Esophagus muscularis mucosa (tissue), 4 donors: ENCODE measurements around the gene IQGAP2. TPM values are rescaled to one million over a fixed set of nuclear protein-coding genes. Genes with fewer than 3 reads are reported as not detected.
A peak's percentile ranks its signal among the peaks of the same experiment; 100 is the strongest.

Experiments
- DNase-seq: peaks from one replicate; pipeline ENCODE4 v3.0.0-alpha.2; 2017; ENCODE audit errors: extremely low spot score
- H3K27ac ChIP-seq, 4 donors: fragments of 200-600 bp; sonication (generic); replicated peaks in 1 of 4; 1 replicate in 3 of 4; 2 replicates in 1 of 4; pipeline ENCODE4 v1.5.1; 2016 to 2019; ENCODE audit warnings: mild to moderate bottlenecking in 1 of 4
- H3K27me3 ChIP-seq, 4 donors: fragments of 200-600 bp; sonication (generic); one replicate each; pipeline versions ENCODE4 v1.5.1 to v1.6.0; 2016 to 2019
- H3K36me3 ChIP-seq, 4 donors: fragments of 200-600 bp; sonication (generic); one replicate each; pipeline ENCODE4 v1.5.1; 2016 to 2019
- H3K4me1 ChIP-seq, 4 donors: fragments of 200-600 bp; sonication (generic); one replicate each; pipeline ENCODE4 v1.5.1; 2016 to 2019
- H3K4me3 ChIP-seq, 4 donors: fragments of 200-600 bp; sonication (generic); 1 replicate in 2 of 4; 2 replicates in 2 of 4; pipeline ENCODE4 v1.5.1; 2016 to 2019; ENCODE audit warnings: mild to moderate bottlenecking in 4 of 4, moderate library complexity in 1 of 4
- H3K9me3 ChIP-seq, 4 donors: fragments of 200-600 bp; sonication (generic); 1 replicate in 3 of 4; 2 replicates in 1 of 4; pipeline ENCODE4 v1.5.1; 2016 to 2019
- CTCF ChIP-seq, 3 experiments: fragments of 200-600 bp in 2 of 3; fragments of 450-650 bp in 1 of 3; sonication (generic) in 2 of 3; IDR thresholded peaks; one replicate each; pipeline ENCODE4 v1.5.1; 2017 to 2019; ENCODE audit warnings: antibody characterized with exemption in 3 of 3, mild to moderate bottlenecking in 2 of 3, moderate library complexity in 1 of 3
- EP300 ChIP-seq: sonication (generic); formaldehyde crosslinking; IDR thresholded peaks from one replicate; pipeline ENCODE4 v1.6.1; 2017; ENCODE audit warnings: antibody characterized with exemption
- POLR2A ChIP-seq: fragments of 450-650 bp; IDR thresholded peaks from one replicate; pipeline ENCODE4 v1.6.1; 2017; ENCODE audit warnings: antibody characterized with exemption, moderate library complexity, mild to moderate bottlenecking, low read depth
- POLR2AphosphoS5 ChIP-seq, 2 donors: sonication (generic); formaldehyde crosslinking; IDR thresholded peaks; one replicate each; pipeline ENCODE4 v1.6.1; 2017; ENCODE audit warnings: antibody characterized with exemption in 2 of 2
- WGBS: methylation state at CpG from one replicate; pipeline ENCODE4 v1.1.5; 2018; 5-methylcytosine and 5-hydroxymethylcytosine counted together
- intact Hi-C: fragments of 100-400 bp; cut with DNase I; formaldehyde crosslinking; loops from one replicate; pipeline ENCODE4 v1.15.1; 2023
- total RNA-seq, 4 donors: library from RNA; depleted of rRNA; stranded (reverse); fragments of >200 nt; gene quantifications; one replicate each; pipeline versions ENCODE4 v1.1.0 to v1.2.1, GENCODE V29; 2016

IQGAP2 gene
- total RNA-seq, 4 donors from 2014 or later, result 14.9 to 30.7 (median 20.8) TPM

GRCh38 chr5:76402251-76402885 is 717 bp upstream of the IQGAP2 start:
- no peak for TF ChIP-seq POLR2AphosphoS5 (IDR thresholded peaks at IDR 0.05)
- TF ChIP-seq EP300, result no peak
- no peak for TF ChIP-seq POLR2A
- TF ChIP-seq CTCF (IDR thresholded peaks at IDR 0.05), result no peak
- peak overlapping the region; percentile 56 to 75 (median 66) for H3K4me3 ChIP-seq
- 4% methylated on average over 25 of the region's 25 CpGs for WGBS
- H3K27ac ChIP-seq, result peak overlapping the region; percentile 75 to 81 (median 77)
- H3K9me3 ChIP-seq, result no peaks in the 10 kb centered on the region
- H3K4me1 ChIP-seq, result peaks cover 13 to 28% (median 23%) of the 10 kb centered on the region in 4 donors
- intact Hi-C loops, result no loop called here
- H3K36me3 ChIP-seq, result no peaks in the 10 kb centered on the region
- DNase-seq, result no peak
- peaks cover 0 to 28% (median 6%) of the 10 kb centered on the region in 4 donors for H3K27me3 ChIP-seq

- peaks cover 13 to 28% (median 23%) of the 10 kb centered on the region in 4 donors for H3K4me1 ChIP-seq
- peak overlapping the region; percentile 75 to 81 (median 77) for H3K27ac ChIP-seq
- H3K27me3 ChIP-seq, result peaks cover 0 to 28% (median 6%) of the 10 kb centered on the region in 4 donors
- intact Hi-C loops, result no loop called here
- H3K36me3 ChIP-seq, result no peaks in the 10 kb centered on the region
- DNase-seq, result no peak
- TF ChIP-seq EP300 (no peak), POLR2AphosphoS5 (IDR thresholded peaks at IDR 0.05) (no peak), CTCF (IDR thresholded peaks at IDR 0.05) (peak in 1 of 3 experiments; percentile 8), POLR2A (no peak)
- WGBS, result no CpG with 5 or more reads among the region's 30 CpGs
- H3K4me3 ChIP-seq, result peak overlapping the region; percentile 56 to 75 (median 66)
- no peaks in the 10 kb centered on the region for H3K9me3 ChIP-seq
Measured at GRCh38 chr5:76403766-76404222, 709 bp downstream of the IQGAP2 start.

DNA sequence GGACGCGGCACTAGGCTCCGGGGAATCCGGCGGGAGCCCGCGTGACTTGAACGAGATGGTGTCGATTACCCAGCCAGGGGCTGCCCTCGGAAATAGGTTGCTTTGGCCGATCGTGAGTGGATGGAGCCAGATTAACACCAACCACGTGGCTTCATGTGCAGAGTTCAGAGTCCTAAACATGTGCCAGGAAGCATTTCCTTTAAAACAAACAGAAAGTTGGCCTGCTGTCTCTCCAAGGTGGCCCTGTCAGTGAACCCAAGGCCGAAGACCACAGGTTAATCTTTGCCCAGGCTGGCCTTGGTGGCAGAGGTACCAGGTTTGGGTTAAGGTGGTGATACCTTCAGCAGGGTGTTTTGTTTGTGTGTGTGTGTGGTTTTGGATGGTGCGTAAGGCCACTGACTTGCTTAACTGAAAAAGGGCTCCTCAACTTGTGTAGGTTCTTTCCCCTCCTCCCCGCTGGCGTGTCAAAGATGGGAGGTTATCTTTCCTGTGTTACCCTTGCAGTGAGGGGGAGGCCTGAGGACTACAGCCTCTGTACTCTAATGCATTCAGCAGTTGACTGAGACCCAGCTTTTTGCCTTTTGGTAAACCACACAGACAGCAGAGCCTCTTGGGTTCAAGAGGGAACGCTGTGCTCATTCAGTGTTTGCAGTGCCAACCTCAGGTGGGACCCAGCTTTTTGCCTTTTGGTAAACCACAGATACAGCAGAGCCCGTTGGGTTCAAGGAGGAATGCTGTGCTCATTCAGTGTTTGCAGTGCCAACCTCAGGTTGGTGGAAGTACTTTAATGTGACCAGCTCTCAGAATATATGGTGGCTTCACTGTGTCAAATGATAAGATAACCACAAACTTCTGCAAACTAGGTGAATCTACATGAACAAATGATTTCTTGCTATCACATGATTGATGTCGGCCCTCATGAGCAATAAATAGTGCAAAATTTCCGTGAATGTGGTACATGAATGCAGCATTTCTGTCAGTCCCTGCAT is 1.4 kb downstream of the IQGAP2 start:
- no peaks in the 10 kb centered on the region for H3K9me3 ChIP-seq
- intact Hi-C loops, result no loop called here
- H3K27ac ChIP-seq, result peak overlapping the region; percentile 75 to 81 (median 77)
- peak overlapping the region; percentile 56 to 75 (median 66) for H3K4me3 ChIP-seq
- WGBS, result 57% methylated on average over 8 of the region's 21 CpGs
- TF ChIP-seq POLR2AphosphoS5 (IDR thresholded peaks at IDR 0.05), result no peak
- no peak for TF ChIP-seq POLR2A
- TF ChIP-seq CTCF (IDR thresholded peaks at IDR 0.05), result no peak
- no peak for TF ChIP-seq EP300
- peaks cover 0 to 28% (median 6%) of the 10 kb centered on the region in 4 donors for H3K27me3 ChIP-seq
- DNase-seq, result no peak
- no peaks in the 10 kb centered on the region for H3K36me3 ChIP-seq
- peaks cover 13 to 28% (median 23%) of the 10 kb centered on the region in 4 donors for H3K4me1 ChIP-seq

DNA sequence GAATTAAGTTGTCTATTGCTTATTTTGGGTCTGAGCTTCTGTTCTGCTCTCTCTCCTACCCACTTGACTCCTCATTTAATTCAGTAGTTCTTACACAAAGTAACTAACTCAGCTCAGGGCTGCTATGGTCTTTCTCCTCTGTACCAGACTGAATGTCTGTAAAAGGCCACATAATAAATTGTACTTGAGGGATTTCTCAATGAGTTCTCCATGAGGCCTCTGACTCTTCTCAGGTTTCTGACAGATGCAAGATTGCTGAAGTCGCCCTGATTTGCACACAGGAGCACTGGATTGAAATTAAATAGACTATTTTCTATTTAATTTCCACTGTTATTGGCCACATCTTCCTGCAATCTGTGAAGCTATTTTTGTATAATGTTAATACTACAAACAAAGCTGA is 2.9 kb downstream of the IQGAP2 start:
- peaks cover 0 to 28% (median 6%) of the 10 kb centered on the region in 4 donors for H3K27me3 ChIP-seq
- no peaks in the 10 kb centered on the region for H3K36me3 ChIP-seq
- 38% methylated on average over 1 of the region's 1 CpG for WGBS
- peak overlapping the region in 2 of 4 donors; percentile 12 to 56 for H3K4me3 ChIP-seq
- no peak for DNase-seq
- no peaks in the 10 kb centered on the region for H3K9me3 ChIP-seq
- peak overlapping the region in 1 of 4 donors; percentile 19 for H3K27ac ChIP-seq
- TF ChIP-seq CTCF (IDR thresholded peaks at IDR 0.05), result no peak
- no peak for TF ChIP-seq POLR2A
- TF ChIP-seq EP300, result no peak
- TF ChIP-seq POLR2AphosphoS5 (IDR thresholded peaks at IDR 0.05), result no peak
- intact Hi-C loops, result no loop called here
- peaks cover 13 to 28% (median 28%) of the 10 kb centered on the region in 4 donors for H3K4me1 ChIP-seq
